HG03196 (cell line): ENCODE measurements around the gene OR11H7.
"Not testable (repeated sequence)": the region's sequence is repeated elsewhere in the genome, so short reads cannot be mapped to it uniquely, and the experiment has no call there.

Experiments used
- ATAC-seq: cut with Tn5 transposase; IDR thresholded peaks from one replicate; pipeline ENCODE4 v1.9.1; 2021; ENCODE audit not compliant: unreplicated experiment

The OR11H7 gene

DNA sequence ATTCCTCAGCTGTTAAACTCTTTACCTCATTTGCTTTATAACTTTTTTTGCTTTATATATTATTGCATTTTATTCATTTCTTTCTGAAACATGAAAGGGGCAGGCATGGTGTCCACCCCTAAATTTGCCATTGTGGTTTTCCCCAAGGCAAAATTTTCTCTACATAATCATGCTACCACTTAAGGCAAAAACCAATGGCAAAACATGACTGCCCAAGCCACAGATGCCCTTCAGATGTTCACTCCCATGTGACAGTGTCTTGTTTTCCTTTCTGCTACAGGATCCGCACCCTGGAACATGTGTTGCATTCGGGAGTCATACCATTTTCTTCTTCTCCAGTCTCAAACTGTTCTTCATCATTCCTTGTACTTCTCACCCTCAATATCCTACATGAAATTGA is 48.6 kb downstream of the OR11H7 start:
- no peak for ATAC-seq

DNA sequence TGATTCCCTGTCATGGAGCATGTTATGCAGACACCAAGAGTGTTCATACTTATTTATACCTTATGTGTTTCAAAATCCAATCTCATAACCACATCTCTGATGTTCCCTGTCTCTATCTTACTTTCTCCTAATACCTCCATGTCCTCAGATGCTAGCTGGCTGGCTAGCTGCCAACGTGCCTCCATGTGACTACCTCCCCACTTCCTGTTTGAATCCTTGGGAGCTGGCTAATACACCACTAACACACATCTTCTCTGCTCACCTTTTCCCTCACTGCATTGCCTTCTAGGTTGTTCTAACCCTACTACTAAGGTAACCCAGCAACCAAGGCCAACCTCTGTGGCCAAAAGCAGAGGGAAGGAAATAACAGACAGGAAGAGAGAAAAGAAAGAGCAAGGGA is 49.6 kb downstream of the OR11H7 start:
- ATAC-seq = no peak

- ATAC-seq = not testable (repeated sequence)
Measured at GRCh38 chr14:20280265-20280664, 51.5 kb downstream of the OR11H7 start.
